Peyer's patch (tissue), 4 donors: ENCODE data around the gene MEGF6. TPM values are rescaled to one million over a fixed set of nuclear protein-coding genes. Genes with fewer than 3 reads are reported as not detected.
"Not testable (repeated sequence)": the region's sequence is repeated elsewhere in the genome, so short reads cannot be mapped to it uniquely, and the experiment has no call there.

Source experiments
- DNase-seq, 3 donors: peaks; one replicate each; pipeline ENCODE4 v3.0.0-alpha.2; 2017 to 2019
- H3K27ac ChIP-seq, 4 donors: fragments of 200-600 bp; sonication (generic); one replicate each; pipeline ENCODE4 v1.5.1; 2016 to 2019
- H3K27me3 ChIP-seq, 2 donors: fragments of 200-600 bp; sonication (generic); one replicate each; pipeline ENCODE4 v1.5.1; 2019
- H3K36me3 ChIP-seq, 3 donors: fragments of 200-600 bp; sonication (generic); one replicate each; pipeline ENCODE4 v1.5.1; 2016 to 2019
- H3K4me1 ChIP-seq, 4 donors: fragments of 200-600 bp; sonication (generic); one replicate each; pipeline ENCODE4 v1.5.1; 2016 to 2019
- H3K4me3 ChIP-seq, 4 donors: fragments of 200-600 bp; sonication (generic); 1 replicate in 3 of 4; 2 replicates in 1 of 4; pipeline ENCODE4 v1.5.1; 2016 to 2019; ENCODE audit warnings: mild to moderate bottlenecking in 1 of 4
- H3K9me3 ChIP-seq, 4 donors: fragments of 200-600 bp; sonication (generic); one replicate each; pipeline ENCODE4 v1.5.1; 2016 to 2019; ENCODE audit warnings: mild to moderate bottlenecking in 1 of 4
- CTCF ChIP-seq, 6 experiments: fragments of 450-650 bp in 4 of 6; fragments of 200-600 bp in 2 of 6; sonication (generic) in 1 of 6; IDR thresholded peaks; one replicate each; pipeline ENCODE4 v1.5.1; 2017 to 2019; ENCODE audit warnings: antibody characterized with exemption in 6 of 6, mild to moderate bottlenecking in 3 of 6, moderate library complexity in 1 of 6
- POLR2A ChIP-seq, 2 donors: fragments of 450-650 bp; IDR thresholded peaks; one replicate each; pipeline ENCODE4 v1.5.1; 2017; ENCODE audit warnings: antibody characterized with exemption in 2 of 2, mild to moderate bottlenecking in 2 of 2, moderate library complexity in 2 of 2
- total RNA-seq, 4 donors: library from RNA; depleted of rRNA; stranded (reverse); fragments of >200 nt; gene quantifications; one replicate each; pipeline ENCODE4 v1.1.0, GENCODE V29; 2016

Gene MEGF6
- total RNA-seq, 4 donors from 2014 or later: 2.5 to 61.1 (median 11.1) TPM

- no peaks in the 10 kb centered on the region for H3K27me3 ChIP-seq
- H3K27ac ChIP-seq: no peak overlapping the region
- no peak overlapping the region for H3K4me3 ChIP-seq
- no peak for TF ChIP-seq POLR2A (IDR thresholded peaks at IDR 0.05)
- no peak for TF ChIP-seq CTCF (IDR thresholded peaks at IDR 0.05)
- no peak for DNase-seq
- no peaks in the 10 kb centered on the region for H3K9me3 ChIP-seq
- H3K4me1 ChIP-seq: no peaks in the 10 kb centered on the region
- no peaks in the 10 kb centered on the region for H3K36me3 ChIP-seq
Measured at GRCh38 chr1:3590951-3591865, 20.1 kb downstream of the MEGF6 start.

GRCh38 chr1:3590139-3590763, 21.1 kb downstream of the MEGF6 start:
- no peaks in the 10 kb centered on the region for H3K4me1 ChIP-seq
- no peak for TF ChIP-seq CTCF (IDR thresholded peaks at IDR 0.05)
- no peak for TF ChIP-seq POLR2A (IDR thresholded peaks at IDR 0.05)
- H3K27ac ChIP-seq: no peak overlapping the region
- no peak for DNase-seq
- H3K27me3 ChIP-seq: no peaks in the 10 kb centered on the region
- H3K36me3 ChIP-seq: no peaks in the 10 kb centered on the region
- H3K4me3 ChIP-seq: no peak overlapping the region
- no peaks in the 10 kb centered on the region for H3K9me3 ChIP-seq

GRCh38 chr1:3588395-3588794, 22.9 kb downstream of the MEGF6 start:
- no peak for TF ChIP-seq CTCF (IDR thresholded peaks at IDR 0.05)
- no peak for TF ChIP-seq POLR2A (IDR thresholded peaks at IDR 0.05)
- Histone ChIP-seq H3K9me3 (no peaks in the 10 kb centered on the region), H3K27ac (no peak overlapping the region), H3K27me3 (no peaks in the 10 kb centered on the region), H3K4me3 (no peak overlapping the region), H3K36me3 (no peaks in the 10 kb centered on the region), H3K4me1 (no peaks in the 10 kb centered on the region)
- no peak for DNase-seq

GRCh38 chr1:3586986-3587759, 24.1 kb downstream of the MEGF6 start:
- H3K27me3 ChIP-seq: no peaks in the 10 kb centered on the region
- no peak for DNase-seq
- H3K4me1 ChIP-seq: no peaks in the 10 kb centered on the region
- H3K36me3 ChIP-seq: no peaks in the 10 kb centered on the region
- no peak overlapping the region for H3K27ac ChIP-seq
- TF ChIP-seq POLR2A (IDR thresholded peaks at IDR 0.05) (no peak), CTCF (IDR thresholded peaks at IDR 0.05) (no peak)
- no peak overlapping the region for H3K4me3 ChIP-seq
- no peaks in the 10 kb centered on the region for H3K9me3 ChIP-seq

- TF ChIP-seq POLR2A (IDR thresholded peaks at IDR 0.05) (no peak), CTCF (IDR thresholded peaks at IDR 0.05) (no peak)
- no peaks in the 10 kb centered on the region for H3K27me3 ChIP-seq
- DNase-seq: no peak
- no peaks in the 10 kb centered on the region for H3K36me3 ChIP-seq
- no peak overlapping the region for H3K27ac ChIP-seq
- no peaks in the 10 kb centered on the region for H3K9me3 ChIP-seq
- no peaks in the 10 kb centered on the region for H3K4me1 ChIP-seq
- H3K4me3 ChIP-seq: no peak overlapping the region
Measured at GRCh38 chr1:3585940-3586568, 25.3 kb downstream of the MEGF6 start.

- H3K4me1 ChIP-seq, DNase-seq, H3K4me3 ChIP-seq, H3K9me3 ChIP-seq, H3K27ac ChIP-seq, H3K27me3 ChIP-seq, H3K36me3 ChIP-seq: not testable (repeated sequence)
Measured at GRCh38 chr1:3585353-3585868, 25.9 kb downstream of the MEGF6 start.
